Nephron (organoid): ENCODE data around the gene TM9SF4.
"Not testable (repeated sequence)": the region's sequence is repeated elsewhere in the genome, so short reads cannot be mapped to it uniquely, and the experiment has no call there.

Experiments used
- H3K27ac Mint-ChIP-seq, 3 experiments: 2 replicates each; pipeline ENCODE4 v1.8.0; 2020; ENCODE audit warnings: mixed read lengths in 3 of 3, mild to moderate bottlenecking in 2 of 3, moderate library complexity in 1 of 3
- H3K27me3 Mint-ChIP-seq: 2 replicates; pipeline ENCODE4 v1.8.0; 2021; ENCODE audit warnings: low read depth, mild to moderate bottlenecking, moderate library complexity, mixed read lengths
- H3K36me3 Mint-ChIP-seq: 2 replicates; pipeline ENCODE4 v1.8.0; 2020; ENCODE audit warnings: low read depth, mixed read lengths
- H3K4me1 Mint-ChIP-seq: 2 replicates; pipeline ENCODE4 v1.8.0; 2020; ENCODE audit warnings: mixed read lengths
- H3K4me3 Mint-ChIP-seq, 3 experiments: 2 replicates each; pipeline ENCODE4 v1.8.0; 2020; ENCODE audit warnings: mild to moderate bottlenecking in 3 of 3, mixed read lengths in 3 of 3, moderate library complexity in 2 of 3
- H3K9me3 Mint-ChIP-seq: 2 replicates; pipeline ENCODE4 v1.8.0; 2020; ENCODE audit warnings: mixed read lengths
- CTCF ChIP-seq, 3 experiments: fragments of 200-600 bp; sonication (generic); IDR thresholded peaks; one replicate each; pipeline ENCODE4 v1.5.0; 2021; ENCODE audit warnings: antibody characterized with exemption in 3 of 3; ENCODE audit not compliant: unreplicated experiment in 3 of 3

TM9SF4 gene

GRCh38 chr20:32191873-32192272, 82.4 kb downstream of the TM9SF4 start:
- Mint-ChIP-seq H3K27me3 (no peaks in the 10 kb centered on the region), H3K4me1 (peaks cover 14% of the 10 kb centered on the region), H3K4me3 (peak overlapping the region in 2 of 3 experiments; percentile 61 to 85), H3K9me3 (no peaks in the 10 kb centered on the region), H3K27ac (peak overlapping the region in 2 of 3 experiments; percentile 33 to 37), H3K36me3 (peaks cover 33% of the 10 kb centered on the region)
- no peak for TF ChIP-seq CTCF (IDR thresholded peaks at IDR 0.05; ENCODE audit: unreplicated experiment in 3 of 3)

DNA sequence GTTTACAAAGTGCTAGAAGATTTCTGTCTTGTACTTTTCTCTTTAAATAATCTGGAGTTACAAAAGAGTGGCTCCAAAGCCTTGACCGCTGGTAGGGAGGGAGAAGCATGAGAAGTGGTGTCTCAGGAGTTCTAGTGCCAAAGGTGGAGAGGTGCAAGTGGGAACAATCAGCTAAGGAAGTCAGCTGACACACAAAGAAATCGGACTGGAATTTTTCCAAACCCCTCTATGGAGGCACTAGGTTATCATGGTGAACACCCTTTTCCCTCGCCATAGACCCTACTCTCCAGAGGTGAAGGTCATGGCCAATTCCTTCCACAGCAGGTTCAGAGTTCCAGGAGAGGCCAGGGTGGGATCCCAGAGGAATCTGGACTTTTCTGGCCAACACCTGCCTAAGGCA, 83.2 kb downstream of the TM9SF4 start:
- no peak for TF ChIP-seq CTCF (IDR thresholded peaks at IDR 0.05; ENCODE audit: unreplicated experiment in 3 of 3)

GRCh38 chr20:32193336-32193735, 83.8 kb downstream of the TM9SF4 start:
- peaks cover 44% of the 10 kb centered on the region for H3K36me3 Mint-ChIP-seq
- H3K27ac Mint-ChIP-seq, H3K27me3 Mint-ChIP-seq, H3K9me3 Mint-ChIP-seq, H3K4me3 Mint-ChIP-seq: not testable (repeated sequence)
- peaks cover 14% of the 10 kb centered on the region for H3K4me1 Mint-ChIP-seq

More for the DNA sequence above, 83.2 kb downstream of the TM9SF4 start:
- H3K27me3 Mint-ChIP-seq, result no peaks in the 10 kb centered on the region
- H3K9me3 Mint-ChIP-seq, result no peaks in the 10 kb centered on the region
- H3K36me3 Mint-ChIP-seq, result peaks cover 41% of the 10 kb centered on the region
- H3K4me1 Mint-ChIP-seq, result peaks cover 14% of the 10 kb centered on the region
- peak overlapping the region in 2 of 3 experiments; percentile 26 to 29 for H3K4me3 Mint-ChIP-seq
- peak overlapping the region in 1 of 3 experiments; percentile 33 for H3K27ac Mint-ChIP-seq

DNA sequence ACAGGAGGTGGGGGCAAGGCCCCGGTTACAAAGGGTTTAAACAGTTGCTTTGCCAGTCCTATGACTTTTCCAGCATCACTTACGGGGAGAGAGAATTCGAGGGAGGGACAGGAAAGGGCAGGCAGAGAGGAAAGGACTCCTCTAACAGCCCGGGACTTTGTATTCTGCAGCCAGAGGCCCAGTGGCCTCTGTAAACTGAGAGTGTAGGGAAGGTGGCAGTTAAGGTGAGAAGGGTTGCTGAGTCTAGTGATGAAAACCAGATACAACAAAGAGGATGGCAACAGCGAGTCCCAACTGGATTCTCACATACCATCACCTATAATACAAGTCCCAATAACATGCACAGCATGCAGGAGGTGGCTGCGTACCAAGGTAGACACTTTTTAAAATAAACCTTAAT, 84.5 kb downstream of the TM9SF4 start:
- Mint-ChIP-seq H3K36me3 (peaks cover 48% of the 10 kb centered on the region), H3K9me3 (no peaks in the 10 kb centered on the region), H3K27me3 (no peaks in the 10 kb centered on the region), H3K4me3 (no peak overlapping the region), H3K27ac (no peak overlapping the region), H3K4me1 (peaks cover 9% of the 10 kb centered on the region)
- no peak for TF ChIP-seq CTCF (IDR thresholded peaks at IDR 0.05; ENCODE audit: unreplicated experiment in 3 of 3)

DNA sequence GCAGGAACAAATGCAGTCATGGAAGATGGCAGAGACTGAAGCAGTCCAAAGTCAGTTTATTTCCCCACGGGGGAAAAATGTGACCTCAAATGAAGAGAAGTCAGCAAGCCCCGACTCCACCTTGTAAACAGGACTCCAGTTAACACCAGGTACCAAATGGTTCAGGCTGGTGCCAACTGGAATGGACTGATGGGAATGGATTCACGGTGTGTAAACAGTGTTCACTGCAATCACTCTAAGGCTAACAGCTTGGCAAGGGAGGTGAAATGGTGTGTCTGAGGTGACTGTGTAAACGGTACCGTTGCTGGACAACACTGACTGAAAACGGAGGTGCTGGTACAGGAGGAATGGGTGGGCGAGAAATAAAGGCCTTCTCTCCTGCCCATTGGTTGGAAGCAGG, 86.1 kb downstream of the TM9SF4 start:
- TF ChIP-seq CTCF (IDR thresholded peaks at IDR 0.05; ENCODE audit: unreplicated experiment in 3 of 3), result no peak
- H3K4me3 Mint-ChIP-seq, result no peak overlapping the region
- peaks cover 55% of the 10 kb centered on the region for H3K36me3 Mint-ChIP-seq
- no peak overlapping the region for H3K27ac Mint-ChIP-seq
- no peaks in the 10 kb centered on the region for H3K27me3 Mint-ChIP-seq
- H3K9me3 Mint-ChIP-seq, result no peaks in the 10 kb centered on the region
- peaks cover 6% of the 10 kb centered on the region for H3K4me1 Mint-ChIP-seq

DNA sequence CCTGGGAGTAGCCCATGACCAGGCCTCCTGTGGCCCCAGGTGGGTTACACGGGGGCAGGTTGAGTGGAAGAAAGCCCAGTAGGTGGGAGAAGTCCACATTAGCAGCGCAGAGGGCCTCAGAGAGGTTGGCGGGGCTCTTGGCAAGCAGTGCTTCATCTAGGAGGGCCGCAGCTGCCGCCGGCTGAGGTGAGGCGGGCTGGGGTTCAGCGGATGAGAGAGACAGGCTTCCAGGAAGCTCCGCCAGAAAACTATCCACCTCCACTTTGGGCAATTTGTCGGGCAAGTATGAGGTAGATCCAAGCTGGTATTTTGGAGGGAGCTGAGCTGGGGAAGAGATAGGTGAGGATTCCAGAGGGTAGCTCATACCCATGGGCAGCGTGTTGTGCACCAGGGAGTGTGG, 87.1 kb downstream of the TM9SF4 start:
- H3K27ac Mint-ChIP-seq, H3K4me3 Mint-ChIP-seq, H3K9me3 Mint-ChIP-seq, H3K27me3 Mint-ChIP-seq, H3K4me1 Mint-ChIP-seq: not testable (repeated sequence)
- H3K36me3 Mint-ChIP-seq, result peaks cover 60% of the 10 kb centered on the region

GRCh38 chr20:32197136-32197535, 87.6 kb downstream of the TM9SF4 start:
- H3K4me1 Mint-ChIP-seq, H3K4me3 Mint-ChIP-seq, H3K9me3 Mint-ChIP-seq, H3K27me3 Mint-ChIP-seq, H3K27ac Mint-ChIP-seq: not testable (repeated sequence)
- peaks cover 63% of the 10 kb centered on the region for H3K36me3 Mint-ChIP-seq

GRCh38 chr20:32199006-32199405, 89.5 kb downstream of the TM9SF4 start:
- Mint-ChIP-seq H3K9me3 (no peaks in the 10 kb centered on the region), H3K4me1 (peaks cover 14% of the 10 kb centered on the region), H3K4me3 (no peak overlapping the region), H3K36me3 (peaks cover 56% of the 10 kb centered on the region), H3K27me3 (no peaks in the 10 kb centered on the region), H3K27ac (no peak overlapping the region)
- no peak for TF ChIP-seq CTCF (IDR thresholded peaks at IDR 0.05; ENCODE audit: unreplicated experiment in 3 of 3)
